Panc1 (cell line): ENCODE results near the gene EFHB.

Source experiments
- CTCF ChIP-seq: fragments of 450-650 bp; IDR thresholded peaks from 2 replicates; pipeline ENCODE4 v1.5.1; 2017; ENCODE audit warnings: mild to moderate bottlenecking
- POLR2AphosphoS5 ChIP-seq: IDR thresholded peaks from 2 replicates; pipeline ENCODE4 v1.6.1; 2012; ENCODE audit warnings: mild to moderate bottlenecking, low read depth, low read length, moderate library complexity
- TCF7L2 ChIP-seq: IDR thresholded peaks from 2 replicates; pipeline ENCODE4 v1.6.1; 2011; ENCODE audit warnings: mild to moderate bottlenecking, low read depth, low read length, inconsistent platforms

- no peak for TF ChIP-seq CTCF
- no peak for TF ChIP-seq TCF7L2
- no peak for TF ChIP-seq POLR2AphosphoS5
Measured at GRCh38 chr3:19945534-19945933, 11.5 kb upstream of the EFHB start.
